ENCODE measurements around the gene TRPV2. TPM values are rescaled to one million over a fixed set of nuclear protein-coding genes. Genes with fewer than 3 reads are reported as not detected.
"Not testable (repeated sequence)": the region's sequence is repeated elsewhere in the genome, so short reads cannot be mapped to it uniquely, and the experiment has no call there.

TRPV2 gene, protein sequence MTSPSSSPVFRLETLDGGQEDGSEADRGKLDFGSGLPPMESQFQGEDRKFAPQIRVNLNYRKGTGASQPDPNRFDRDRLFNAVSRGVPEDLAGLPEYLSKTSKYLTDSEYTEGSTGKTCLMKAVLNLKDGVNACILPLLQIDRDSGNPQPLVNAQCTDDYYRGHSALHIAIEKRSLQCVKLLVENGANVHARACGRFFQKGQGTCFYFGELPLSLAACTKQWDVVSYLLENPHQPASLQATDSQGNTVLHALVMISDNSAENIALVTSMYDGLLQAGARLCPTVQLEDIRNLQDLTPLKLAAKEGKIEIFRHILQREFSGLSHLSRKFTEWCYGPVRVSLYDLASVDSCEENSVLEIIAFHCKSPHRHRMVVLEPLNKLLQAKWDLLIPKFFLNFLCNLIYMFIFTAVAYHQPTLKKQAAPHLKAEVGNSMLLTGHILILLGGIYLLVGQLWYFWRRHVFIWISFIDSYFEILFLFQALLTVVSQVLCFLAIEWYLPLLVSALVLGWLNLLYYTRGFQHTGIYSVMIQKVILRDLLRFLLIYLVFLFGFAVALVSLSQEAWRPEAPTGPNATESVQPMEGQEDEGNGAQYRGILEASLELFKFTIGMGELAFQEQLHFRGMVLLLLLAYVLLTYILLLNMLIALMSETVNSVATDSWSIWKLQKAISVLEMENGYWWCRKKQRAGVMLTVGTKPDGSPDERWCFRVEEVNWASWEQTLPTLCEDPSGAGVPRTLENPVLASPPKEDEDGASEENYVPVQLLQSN
- 5.1 TPM for total RNA-seq

DNA sequence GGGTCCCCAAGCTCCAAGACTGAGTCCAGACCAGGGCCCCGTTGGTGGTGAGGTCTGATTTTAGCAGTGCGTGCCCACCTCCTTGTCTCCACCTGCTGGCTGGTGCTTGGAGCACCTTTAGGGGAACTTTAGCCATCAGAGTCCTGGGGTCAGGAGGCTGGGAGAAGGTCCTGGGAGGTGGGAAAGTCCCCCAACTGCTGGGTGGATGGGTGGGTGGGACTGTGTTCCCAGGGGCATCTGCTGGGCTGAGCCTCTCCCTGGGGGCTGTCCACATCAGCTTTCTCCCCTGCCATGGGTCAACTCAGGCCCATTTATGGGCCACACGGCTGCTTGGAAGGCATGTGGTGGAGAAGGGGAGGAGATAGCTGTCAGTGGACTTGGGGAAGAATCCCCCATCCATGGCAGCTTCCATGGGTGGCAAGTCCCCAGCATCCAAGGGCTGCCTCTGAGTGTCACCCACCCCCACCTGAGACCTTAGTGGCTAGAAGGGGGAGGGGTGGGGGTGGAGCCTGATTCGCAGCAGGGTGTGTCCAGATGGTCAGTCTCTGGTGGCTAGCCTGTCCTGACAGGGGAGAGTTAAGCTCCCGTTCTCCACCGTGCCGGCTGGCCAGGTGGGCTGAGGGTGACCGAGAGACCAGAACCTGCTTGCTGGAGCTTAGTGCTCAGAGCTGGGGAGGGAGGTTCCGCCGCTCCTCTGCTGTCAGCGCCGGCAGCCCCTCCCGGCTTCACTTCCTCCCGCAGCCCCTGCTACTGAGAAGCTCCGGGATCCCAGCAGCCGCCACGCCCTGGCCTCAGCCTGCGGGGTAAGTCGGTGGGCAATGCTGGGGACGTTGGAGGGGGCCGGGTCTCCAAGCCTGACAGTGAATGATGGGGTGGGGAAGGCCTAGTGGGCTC is at the start of gene TRPV2:
Gene TRPV2 (plus strand): TSS at position 541 of the 894 bp plus-strand sequence. CDS start 2,098 bp downstream, outside the sequence.
- no peak for DNase-seq

DNA sequence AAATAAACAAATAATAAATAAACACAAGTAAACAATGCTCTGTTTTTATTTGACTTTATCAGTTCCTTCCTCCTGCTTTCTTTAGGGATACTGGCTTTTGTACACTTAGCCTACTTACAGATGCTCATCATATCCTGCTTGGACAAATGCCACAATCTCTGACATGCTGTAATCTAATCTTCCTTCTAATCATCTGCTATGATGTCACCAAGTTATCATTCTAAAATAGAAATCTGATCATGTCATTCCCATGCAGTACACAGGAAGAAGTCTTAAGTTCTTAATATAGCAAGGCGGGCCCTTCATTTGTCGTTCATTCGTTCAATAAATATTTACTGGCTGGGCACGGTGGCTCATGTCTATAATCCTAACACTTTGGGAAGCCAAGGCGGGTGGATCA is 43.6 kb upstream of the TRPV2 start:
- DNase-seq: peak; percentile 76

DNA sequence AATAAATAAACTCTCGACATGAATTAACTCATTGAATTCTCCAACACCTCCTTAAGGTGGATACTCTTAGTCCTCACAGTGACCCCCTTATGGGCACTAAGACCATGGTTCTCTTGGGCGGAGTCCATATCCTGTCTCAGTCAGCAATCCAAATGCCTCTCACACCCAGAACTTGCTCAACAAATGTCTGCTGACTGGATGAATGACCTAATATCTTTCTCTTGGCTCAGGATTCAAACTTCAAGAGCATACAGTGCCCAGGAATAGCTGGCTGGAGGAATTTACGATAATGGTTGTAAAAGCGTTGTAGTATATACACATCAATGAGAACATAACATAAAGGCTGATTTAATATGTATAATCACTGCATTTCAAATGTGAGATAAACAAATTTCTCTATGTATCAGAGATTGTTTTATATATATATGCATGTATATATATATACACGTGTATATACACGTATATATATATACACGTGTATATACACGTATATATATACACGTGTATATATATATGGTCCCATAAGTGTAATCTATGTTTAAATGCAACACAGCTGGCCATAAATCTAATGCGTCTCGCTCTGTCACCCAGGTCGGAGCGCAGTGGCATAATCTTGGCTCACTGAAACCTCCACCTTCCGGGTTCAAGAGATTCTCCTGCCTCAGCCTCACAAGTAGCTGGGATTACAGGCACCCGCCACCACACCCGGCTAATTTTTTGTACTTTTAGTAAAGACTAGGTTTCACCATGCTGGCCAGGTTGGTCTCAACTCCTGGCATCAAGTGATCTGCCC is 41.0 kb upstream of the TRPV2 start:
- no peak for DNase-seq

DNA sequence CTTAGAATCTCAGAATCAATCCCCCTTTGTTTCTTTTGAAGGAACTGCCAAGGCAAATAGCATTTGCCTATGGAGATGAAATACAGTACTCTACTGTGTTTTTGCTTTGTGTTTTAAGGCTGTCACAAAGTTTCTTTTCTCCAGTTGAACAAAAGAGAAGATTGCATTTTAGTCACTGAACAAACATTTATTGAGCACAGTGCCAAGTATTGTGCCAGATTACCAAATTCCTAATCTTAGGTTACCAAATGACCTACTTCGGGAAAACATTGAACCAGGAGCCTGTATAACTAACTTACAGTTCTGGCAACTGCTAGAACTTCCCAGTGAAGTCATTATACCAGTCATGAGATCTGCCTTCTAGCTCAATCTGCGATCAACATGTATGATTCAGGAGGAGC is 37.4 kb upstream of the TRPV2 start:
- peak; percentile 22 for DNase-seq

DNA sequence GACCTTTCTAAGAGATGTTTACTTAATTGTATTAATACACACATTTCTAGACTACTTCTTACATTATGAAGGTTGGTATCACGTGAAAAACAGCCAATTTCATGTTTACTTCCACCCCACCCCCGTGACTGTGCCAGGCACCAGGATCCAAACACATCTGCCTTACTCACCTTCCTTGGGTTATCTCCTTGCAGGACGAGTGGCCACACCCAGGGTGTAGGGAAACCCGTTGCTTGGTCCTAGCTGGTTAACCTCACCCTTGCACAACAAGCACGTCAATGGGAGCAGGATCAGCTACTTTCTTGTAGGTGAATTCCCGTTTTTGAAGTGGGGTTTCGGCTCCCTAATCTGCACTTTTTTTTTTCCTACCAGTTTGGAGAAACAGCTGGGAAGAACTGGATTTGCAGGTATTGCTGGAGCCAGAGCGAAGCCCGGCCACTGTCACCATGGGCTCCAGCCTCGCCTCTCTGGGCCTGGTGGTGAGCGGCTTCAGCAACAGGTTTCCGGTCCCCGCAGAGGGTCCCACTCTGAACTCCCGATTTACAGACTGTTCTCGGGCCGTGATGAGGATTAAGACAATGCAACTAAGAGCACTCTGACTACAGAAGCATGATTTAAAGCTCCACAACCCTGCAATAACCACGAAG is 36.6 kb upstream of the TRPV2 start:
- no peak for DNase-seq

DNA sequence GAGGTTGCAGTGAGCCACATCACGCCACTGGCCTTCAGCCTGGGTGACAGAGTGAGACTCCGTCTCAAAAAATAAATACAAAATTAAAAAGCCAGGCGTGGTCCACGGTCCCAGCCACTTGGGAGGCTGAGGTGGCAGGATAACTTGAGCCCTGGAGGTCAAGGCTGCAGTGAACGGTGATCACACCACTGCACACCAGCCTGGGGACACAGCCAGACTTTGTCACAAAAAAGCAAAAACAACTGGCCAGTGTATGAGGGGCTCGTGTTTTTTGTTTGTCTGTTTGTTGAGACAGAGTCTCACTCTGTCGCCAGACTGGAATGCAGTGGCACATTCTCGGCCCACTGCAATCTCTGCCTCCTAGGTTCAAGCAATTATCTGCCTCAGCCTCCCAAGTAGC is 35.7 kb upstream of the TRPV2 start:
- no peak for DNase-seq

DNA sequence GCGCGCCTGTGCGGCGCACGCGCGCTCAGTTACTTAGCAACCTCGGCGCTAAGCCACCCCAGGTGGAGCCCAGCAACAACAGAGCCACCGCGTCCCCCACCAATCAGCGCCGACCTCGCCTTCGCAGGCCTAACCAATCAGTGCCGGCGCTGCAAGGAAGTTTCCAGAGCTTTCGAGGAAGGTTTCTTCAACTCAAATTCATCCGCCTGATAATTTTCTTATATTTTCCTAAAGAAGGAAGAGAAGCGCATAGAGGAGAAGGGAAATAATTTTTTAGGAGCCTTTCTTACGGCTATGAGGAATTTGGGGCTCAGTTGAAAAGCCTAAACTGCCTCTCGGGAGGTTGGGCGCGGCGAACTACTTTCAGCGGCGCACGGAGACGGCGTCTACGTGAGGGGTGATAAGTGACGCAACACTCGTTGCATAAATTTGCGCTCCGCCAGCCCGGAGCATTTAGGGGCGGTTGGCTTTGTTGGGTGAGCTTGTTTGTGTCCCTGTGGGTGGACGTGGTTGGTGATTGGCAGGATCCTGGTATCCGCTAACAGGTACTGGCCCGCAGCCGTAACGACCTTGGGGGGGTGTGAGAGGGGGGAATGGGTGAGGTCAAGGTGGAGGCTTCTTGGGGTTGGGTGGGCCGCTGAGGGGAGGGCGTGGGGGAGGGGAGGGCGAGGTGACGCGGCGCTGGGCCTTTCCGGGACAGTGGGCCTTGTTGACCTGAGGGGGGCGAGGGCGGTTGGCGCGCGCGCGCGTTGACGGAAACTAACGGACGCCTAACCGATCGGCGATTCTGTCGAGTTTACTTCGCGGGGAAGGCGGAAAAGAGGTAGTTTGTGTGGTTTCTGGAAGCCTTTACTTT is 34.5 kb upstream of the TRPV2 start, which contains the start of gene UBB:
Gene UBB (plus strand): TSS at position 452 of the 856 bp plus-strand sequence. CDS start 817 bp downstream, outside the sequence.
- peak; percentile 99 for DNase-seq

DNA sequence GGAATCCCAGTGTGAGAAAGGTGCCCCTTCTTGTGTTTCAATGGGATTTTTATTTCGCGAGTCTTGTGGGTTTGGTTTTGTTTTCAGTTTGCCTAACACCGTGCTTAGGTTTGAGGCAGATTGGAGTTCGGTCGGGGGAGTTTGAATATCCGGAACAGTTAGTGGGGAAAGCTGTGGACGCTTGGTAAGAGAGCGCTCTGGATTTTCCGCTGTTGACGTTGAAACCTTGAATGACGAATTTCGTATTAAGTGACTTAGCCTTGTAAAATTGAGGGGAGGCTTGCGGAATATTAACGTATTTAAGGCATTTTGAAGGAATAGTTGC is 33.9 kb upstream of the TRPV2 start:
- DNase-seq: no peak

DNA sequence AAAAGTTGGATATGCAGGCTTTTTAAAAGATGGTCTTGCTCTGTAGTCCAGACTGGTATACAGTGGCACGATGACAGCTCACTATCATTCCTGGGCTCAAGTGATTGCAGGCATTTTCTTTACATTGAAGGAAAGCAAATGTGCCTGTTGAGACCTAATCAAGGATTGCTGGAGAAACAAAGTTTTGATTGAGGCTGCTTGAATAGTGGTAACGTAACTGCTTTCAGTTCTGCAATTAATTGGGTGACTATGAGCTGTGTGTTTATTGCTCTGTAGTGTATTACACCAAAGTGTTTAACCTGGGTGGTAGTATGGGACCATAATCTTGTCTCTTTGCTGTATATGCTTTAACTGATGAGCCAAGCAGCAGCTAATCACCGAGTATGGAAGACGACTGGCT is 32.2 kb upstream of the TRPV2 start:
- DNase-seq: no peak

DNA sequence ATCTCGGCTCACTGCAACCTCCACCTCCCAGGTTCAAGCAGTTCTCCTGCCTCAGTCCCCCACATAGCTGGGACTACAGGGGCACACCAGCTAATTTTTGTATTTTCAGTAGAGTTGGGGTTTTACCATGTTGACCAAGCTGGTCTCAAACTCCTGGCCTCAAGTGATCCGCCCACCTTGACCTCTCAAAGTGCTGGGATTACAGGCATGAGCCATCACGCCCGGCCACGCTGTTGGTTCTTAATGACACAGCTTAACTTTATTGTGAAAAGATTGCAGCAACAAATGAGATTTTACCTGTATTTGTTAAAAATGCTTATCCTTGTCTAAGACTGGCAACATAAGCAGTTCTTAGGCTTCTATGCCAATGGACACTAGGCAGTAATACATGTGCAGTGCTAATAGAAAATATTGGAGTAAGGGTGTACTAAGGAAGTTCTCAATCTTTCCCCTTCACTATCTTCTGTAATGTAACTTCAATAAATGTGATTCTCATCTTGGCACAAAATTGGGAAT is 31.5 kb upstream of the TRPV2 start:
- no peak for DNase-seq

DNA sequence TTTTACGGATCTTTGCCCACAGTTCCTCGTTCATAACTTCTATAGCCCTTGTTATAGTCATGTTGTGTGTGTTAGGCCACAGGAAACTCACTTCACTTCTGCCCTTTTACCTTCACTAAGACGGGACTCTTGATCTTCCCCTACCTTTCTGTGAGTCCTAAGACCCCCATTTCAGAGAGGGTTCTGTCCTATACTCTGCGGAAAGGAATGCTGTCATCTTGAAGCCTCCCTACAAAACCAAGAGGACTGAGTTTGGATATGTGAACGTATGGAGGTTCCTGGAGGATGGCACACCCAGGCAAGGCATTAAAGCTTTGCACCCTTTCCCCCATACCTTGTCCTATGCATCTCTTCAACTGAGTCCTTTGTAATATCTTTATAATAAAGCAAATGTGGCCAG is 30.8 kb upstream of the TRPV2 start:
- no peak for DNase-seq

DNA sequence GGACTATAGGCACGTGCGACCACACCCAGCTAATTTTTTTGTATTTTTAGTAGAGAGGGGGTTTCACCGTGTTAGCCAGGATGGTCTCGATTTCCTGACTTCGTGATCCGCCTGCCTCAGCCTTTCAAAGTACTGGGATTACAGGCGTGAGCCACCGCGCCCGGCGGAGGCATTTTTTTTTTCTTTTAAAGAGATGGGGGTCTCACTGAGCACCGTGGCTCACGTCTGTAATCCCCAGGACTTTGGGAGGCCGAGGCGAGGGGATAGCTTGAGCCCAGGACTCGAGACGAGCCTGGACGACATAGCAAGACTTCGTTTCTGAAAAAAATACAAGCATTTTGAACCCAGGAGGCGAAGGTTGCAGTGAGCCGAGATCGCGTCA is 29.3 kb upstream of the TRPV2 start:
- DNase-seq: not testable (repeated sequence)

DNA sequence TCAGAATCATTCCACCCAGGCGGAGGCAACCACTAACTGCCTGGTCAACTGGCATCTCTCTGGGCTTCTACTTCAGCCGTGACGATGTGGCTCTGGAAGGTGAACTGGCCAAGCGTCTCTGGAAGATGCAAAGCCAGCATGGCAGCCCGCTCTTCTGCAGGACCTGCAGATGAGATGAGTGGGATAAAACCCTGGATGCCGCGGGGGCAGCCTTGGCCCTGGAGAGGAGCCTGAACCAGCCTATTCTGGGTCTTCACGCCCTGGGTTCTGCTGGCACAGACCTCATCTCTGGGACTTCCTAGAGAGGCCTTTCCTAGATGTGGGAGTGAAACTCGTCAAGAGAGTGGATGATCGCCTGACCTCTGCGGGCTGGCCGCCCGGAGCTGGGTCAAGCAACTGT is 23.9 kb upstream of the TRPV2 start:
- DNase-seq: no peak

DNA sequence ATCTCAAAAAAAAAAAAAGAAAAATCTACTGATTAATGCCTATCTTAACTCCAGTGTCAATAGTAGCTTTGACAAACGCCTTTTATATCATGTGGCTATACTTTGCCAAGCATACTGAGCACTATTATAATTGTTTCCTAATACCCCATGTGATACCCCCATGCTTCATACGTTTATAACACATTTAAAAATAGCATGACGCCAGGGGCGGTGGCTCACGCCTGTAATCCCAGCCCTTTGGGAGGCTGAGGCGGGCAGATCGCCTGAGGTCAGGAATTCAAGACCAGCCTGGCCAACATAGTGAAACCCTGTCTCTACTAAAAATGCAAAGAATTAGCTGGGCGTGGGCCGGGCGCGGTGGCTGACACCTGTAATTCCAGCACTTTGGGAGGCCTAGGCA is 22.9 kb upstream of the TRPV2 start:
- DNase-seq: not testable (repeated sequence)

DNA sequence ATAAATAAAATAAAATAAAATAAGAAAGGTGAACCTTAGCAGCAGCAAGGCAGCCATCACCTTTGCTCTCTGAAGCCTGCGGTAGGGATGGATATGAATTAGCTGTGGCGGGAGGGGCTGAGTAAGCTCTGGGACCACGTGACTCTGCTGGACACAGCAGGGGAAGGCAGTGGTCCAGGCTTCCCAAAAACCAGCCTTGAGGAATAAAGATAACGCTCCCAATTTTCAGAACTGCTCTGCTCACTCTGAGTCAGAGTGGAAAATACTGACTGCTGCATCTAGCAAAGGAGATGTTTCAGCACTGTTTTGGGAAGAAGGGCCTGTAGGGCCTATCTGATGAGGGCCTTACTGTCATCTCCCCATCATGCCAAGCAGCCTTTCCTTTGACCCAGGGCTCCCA is 19.5 kb upstream of the TRPV2 start:
- not testable (repeated sequence) for DNase-seq

DNA sequence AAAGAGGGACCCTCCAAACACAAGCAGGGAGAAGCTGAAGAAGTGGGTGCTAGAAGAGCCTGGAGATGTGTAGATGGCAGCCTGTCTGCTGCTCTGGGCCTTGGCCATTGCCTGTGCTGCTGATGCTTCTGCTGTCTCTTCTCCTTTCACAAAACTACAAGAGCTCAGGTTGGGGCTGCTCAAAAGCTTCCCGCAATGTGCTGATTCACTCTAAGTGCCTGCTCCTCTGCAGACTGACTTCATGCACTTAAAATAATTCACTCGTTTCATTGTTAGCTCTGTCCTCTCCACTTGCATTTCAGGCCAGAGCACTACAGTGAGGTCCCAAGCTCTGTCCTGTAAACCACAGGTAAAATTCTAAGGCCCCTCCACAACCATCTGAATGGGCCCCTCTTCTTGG is 18.7 kb upstream of the TRPV2 start:
- not testable (repeated sequence) for DNase-seq

DNA sequence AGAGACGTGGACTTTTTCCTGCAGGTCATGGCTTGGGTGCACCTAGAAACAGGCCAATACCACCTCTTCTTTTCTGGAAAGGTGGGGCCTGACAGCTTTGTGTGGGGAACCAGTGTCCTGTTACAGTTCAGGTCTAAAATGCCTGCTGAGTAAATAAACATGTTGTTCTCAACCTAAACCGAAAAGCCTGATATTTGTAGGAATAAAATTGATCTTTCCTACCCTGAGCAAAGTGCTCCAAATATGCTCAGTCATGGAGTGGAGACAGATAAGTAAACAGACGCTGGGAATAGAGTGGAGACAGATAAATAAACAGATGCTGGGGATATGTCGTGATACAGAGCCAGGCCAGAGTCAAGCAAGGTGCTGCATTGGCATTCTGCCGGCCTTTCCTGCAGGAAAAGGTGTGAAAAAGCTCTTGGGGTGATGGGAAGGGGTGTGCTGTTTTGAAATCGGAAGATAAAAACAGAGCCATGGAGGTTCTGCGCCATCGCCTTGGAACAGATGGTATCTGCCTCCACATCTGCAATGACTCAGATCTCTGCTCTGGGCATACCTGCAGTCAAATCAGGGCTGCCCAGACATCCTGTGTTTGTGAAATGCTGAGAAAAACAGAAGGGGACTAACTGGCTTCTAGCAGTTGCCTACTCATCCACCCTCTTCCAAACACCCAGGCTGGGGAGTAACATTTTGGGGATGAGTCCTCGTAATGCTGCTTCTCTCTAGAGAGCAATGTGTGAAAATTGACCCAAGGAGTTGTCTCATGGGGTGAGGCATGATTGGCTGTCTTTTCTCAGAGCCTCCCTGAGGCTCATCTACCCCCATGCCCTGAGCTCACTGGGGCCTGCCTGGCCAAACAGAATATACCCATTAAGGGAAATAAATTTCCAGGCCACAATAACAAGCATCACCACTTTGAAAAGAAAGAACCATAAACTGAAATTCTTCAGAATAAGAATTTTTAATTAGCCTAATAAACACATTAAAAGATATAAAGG is 16.8 kb upstream of the TRPV2 start:
- no peak for DNase-seq

DNA sequence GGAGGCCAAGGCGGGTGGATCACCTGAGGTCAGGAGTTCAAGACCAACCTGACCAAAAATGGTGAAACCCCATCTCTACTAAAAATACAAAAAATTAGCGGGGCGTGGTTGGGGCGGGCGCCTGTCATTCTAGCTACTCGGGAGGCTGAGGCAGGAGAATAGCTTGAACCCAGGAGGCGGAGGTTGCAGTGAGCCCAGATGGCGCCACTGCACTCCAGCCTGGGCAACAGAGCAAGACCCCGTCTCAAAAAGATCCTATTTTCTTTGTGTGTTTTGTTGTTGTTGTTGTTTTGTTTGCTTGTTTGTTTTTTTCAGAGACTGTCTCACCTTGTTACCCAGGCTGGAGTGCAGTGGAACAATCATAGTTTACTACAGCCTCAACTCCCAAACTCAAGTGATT is 11.5 kb upstream of the TRPV2 start:
- not testable (repeated sequence) for DNase-seq
